Peyer's patch (tissue), 4 donors: ENCODE data around the gene USH1G.

Source experiments
- POLR2A ChIP-seq, 2 donors: fragments of 450-650 bp; IDR thresholded peaks; one replicate each; pipeline ENCODE4 v1.5.1; 2017; ENCODE audit warnings: antibody characterized with exemption in 2 of 2, mild to moderate bottlenecking in 2 of 2, moderate library complexity in 2 of 2
- TF ChIP-seq, protein P1 (sequence below), 6 experiments: fragments of 450-650 bp in 4 of 6; fragments of 200-600 bp in 2 of 6; sonication (generic) in 1 of 6; IDR thresholded peaks; one replicate each; pipeline ENCODE4 v1.5.1; 2017 to 2019; ENCODE audit warnings: antibody characterized with exemption in 6 of 6, mild to moderate bottlenecking in 3 of 6, moderate library complexity in 1 of 6

DNA sequence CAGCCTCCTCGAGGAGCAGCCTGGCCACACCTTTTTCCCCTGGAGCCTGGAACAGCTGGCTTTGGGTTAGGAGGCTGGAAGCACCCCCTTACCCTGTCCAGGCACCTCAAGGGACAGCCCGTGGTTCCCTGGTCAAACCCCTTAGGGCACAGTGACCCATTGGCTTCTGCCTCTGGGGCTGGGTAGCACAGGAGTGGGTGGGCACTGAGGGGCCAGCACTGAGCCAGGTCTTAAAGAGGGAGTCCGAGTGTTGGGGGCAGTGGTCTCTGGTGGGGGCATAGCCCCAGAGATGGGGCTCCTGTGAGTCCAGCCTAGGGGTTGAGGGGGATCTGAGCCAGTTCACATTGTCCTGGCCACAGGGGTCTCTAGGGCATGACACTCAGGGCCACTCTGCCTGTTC is 28.0 kb upstream of the USH1G start:
- TF ChIP-seq, protein P1, sequence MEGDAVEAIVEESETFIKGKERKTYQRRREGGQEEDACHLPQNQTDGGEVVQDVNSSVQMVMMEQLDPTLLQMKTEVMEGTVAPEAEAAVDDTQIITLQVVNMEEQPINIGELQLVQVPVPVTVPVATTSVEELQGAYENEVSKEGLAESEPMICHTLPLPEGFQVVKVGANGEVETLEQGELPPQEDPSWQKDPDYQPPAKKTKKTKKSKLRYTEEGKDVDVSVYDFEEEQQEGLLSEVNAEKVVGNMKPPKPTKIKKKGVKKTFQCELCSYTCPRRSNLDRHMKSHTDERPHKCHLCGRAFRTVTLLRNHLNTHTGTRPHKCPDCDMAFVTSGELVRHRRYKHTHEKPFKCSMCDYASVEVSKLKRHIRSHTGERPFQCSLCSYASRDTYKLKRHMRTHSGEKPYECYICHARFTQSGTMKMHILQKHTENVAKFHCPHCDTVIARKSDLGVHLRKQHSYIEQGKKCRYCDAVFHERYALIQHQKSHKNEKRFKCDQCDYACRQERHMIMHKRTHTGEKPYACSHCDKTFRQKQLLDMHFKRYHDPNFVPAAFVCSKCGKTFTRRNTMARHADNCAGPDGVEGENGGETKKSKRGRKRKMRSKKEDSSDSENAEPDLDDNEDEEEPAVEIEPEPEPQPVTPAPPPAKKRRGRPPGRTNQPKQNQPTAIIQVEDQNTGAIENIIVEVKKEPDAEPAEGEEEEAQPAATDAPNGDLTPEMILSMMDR (IDR thresholded peaks at IDR 0.05) = no peak
- no peak for TF ChIP-seq POLR2A (IDR thresholded peaks at IDR 0.05)
